ENCODE results near the gene LILRB5. TPM values are rescaled to one million over a fixed set of nuclear protein-coding genes. Genes with fewer than 3 reads are reported as not detected.

Gene LILRB5
- total and polyA plus RNA-seq, 2 of the 4 experiments (the other 2 are of a cell fraction) = not detected

- WGBS, 2 experiments (ENCODE audit: extremely low coverage in 2 of 2, insufficient read length in 1 of 2) = 100% methylated on average over 1 of the region's 17 CpGs; no CpG with 5 or more reads in 1 of the 2 experiments
- no peak for TF ChIP-seq CTCF (conservative IDR thresholded peaks at IDR 0.05; ENCODE audit: low read depth, low read length)
- no peak for TF ChIP-seq FOS (IDR thresholded peaks at IDR 0.05; ENCODE audit: low read depth, low read length)
- Histone ChIP-seq H2AK5ac (ENCODE audit: low read depth, low read length) (no peak overlapping the region), H3K56ac (ENCODE audit: extremely low read depth, insufficient read depth, low read length) (no peak overlapping the region), H3K27ac (ENCODE audit: insufficient read depth, low read length) (no peak overlapping the region), H3K4me1 (ENCODE audit: control insufficient read depth, insufficient read depth, low read length) (no peaks in the 10 kb centered on the region), H3K18ac (ENCODE audit: low read depth, low read length) (no peak overlapping the region), H2BK5ac (ENCODE audit: low read depth, low read length, poor library complexity, severe bottlenecking) (no peak overlapping the region), H4K20me1 (ENCODE audit: insufficient read depth, low read length) (no peaks in the 10 kb centered on the region), H3K36me3 (ENCODE audit: control insufficient read depth, insufficient read depth, low read length) (no peaks in the 10 kb centered on the region), H4K5ac (ENCODE audit: low read depth, low read length) (no peak overlapping the region), H2BK120ac (ENCODE audit: low read depth, low read length) (no peak overlapping the region), H3K4me3 (ENCODE audit: insufficient read depth, low read depth, low read length) (no peak overlapping the region), H2AFZ (replicated peaks; ENCODE audit: low read length, poor library complexity) (no peak overlapping the region), H2BK15ac (ENCODE audit: low read depth, low read length) (no peak overlapping the region), H3K4ac (ENCODE audit: low read depth, low read length) (no peak overlapping the region), H3K14ac (replicated peaks; ENCODE audit: low read depth, low read length) (no peak overlapping the region), H3K23ac (ENCODE audit: low read depth, low read length) (no peak overlapping the region), H2AK9ac (replicated peaks; ENCODE audit: low read depth, low read length, poor library complexity) (no peak overlapping the region), H3K9me3 (ENCODE audit: control insufficient read depth, insufficient read depth, low read length) (no peaks in the 10 kb centered on the region), H4K8ac (ENCODE audit: low read depth in 2 of 2, low read length in 2 of 2) (no peak overlapping the region), H3K4me2 (ENCODE audit: low read depth, low read length) (no peak overlapping the region), H3K79me1 (ENCODE audit: low read depth in 1 of 2, low read length in 2 of 2) (no peaks in the 10 kb centered on the region), H3K9ac (ENCODE audit: low read depth, low read length) (no peak overlapping the region), H3K9me1 (ENCODE audit: insufficient read depth, low read length) (no peaks in the 10 kb centered on the region), H2BK20ac (ENCODE audit: low read depth, low read length) (no peak overlapping the region), H4K91ac (ENCODE audit: insufficient read depth, low read depth, low read length) (no peak overlapping the region), H3K27me3 (ENCODE audit: control insufficient read depth, insufficient read depth, low read length) (peaks cover 18% of the 10 kb centered on the region)
- ATAC-seq (ENCODE audit: low read depth) (no peak), DNase-seq (no peak)
- ChIA-PET CTCF (no interaction called here), POLR2A (ENCODE audit: unreplicated experiment) (no interaction called here)
- dilution Hi-C loops (cut with HindIII; ENCODE audit: low sequenced_read_pairs, unreplicated experiment) = no loop called here
- in situ Hi-C loops (cut with MboI; ENCODE audit: low sequenced_read_pairs) = no loop called here
- intact Hi-C loops (cut with micrococcal nuclease) = no loop called here
- no TSS peak for BruUV-seq (replicated peaks)
These were observed 2.7 kb downstream of the LILRB5 start for GRCh38 chr19:54254195-54254906.
